HG02759 (cell line): ENCODE results near the gene VRK2.
"Not testable (repeated sequence)": the region's sequence is repeated elsewhere in the genome, so short reads cannot be mapped to it uniquely, and the experiment has no call there.

Experiments
- ATAC-seq: cut with Tn5 transposase; IDR thresholded peaks from one replicate; pipeline ENCODE4 v1.9.1; 2021; ENCODE audit warnings: mild to moderate bottlenecking, moderate library complexity; ENCODE audit not compliant: unreplicated experiment

The VRK2 gene

DNA sequence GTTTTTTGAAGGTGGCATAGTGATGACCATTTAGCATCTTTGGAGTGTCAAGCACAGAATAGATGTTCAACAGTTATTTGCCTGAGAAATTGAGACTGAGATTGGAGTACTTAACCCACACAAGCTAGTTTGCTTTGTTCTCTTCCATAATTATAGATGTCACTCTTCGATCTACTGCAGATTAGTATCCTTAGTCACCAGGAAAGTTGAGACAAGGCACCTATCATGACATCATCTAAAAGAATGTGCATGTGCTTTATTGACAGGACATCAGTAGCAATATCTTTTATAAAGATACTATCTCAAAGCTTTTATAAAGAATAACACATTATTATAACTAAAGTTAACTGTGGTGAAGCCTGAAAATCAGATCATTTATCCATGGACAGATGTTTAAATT, 6.4 kb downstream of the VRK2 start:
- ATAC-seq = no peak

DNA sequence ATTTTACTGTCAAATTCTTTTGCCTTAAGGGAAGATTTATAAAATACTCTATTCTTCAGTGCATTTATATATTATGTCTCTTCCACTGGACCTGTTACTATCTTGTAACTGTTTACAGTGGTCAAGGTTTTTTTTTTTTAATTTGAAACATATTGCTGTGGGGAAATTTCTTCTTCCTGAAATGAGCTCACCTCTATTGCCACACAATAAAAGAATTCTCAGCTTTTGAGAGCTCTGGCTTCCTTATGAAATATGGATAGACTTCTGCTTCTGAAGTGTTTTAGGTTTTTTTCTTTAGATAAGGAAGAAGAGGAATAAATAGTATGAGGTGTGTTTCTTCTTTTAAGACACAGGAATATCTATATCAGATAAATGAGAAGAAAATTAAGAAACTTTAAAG, 7.7 kb downstream of the VRK2 start:
- ATAC-seq = no peak

DNA sequence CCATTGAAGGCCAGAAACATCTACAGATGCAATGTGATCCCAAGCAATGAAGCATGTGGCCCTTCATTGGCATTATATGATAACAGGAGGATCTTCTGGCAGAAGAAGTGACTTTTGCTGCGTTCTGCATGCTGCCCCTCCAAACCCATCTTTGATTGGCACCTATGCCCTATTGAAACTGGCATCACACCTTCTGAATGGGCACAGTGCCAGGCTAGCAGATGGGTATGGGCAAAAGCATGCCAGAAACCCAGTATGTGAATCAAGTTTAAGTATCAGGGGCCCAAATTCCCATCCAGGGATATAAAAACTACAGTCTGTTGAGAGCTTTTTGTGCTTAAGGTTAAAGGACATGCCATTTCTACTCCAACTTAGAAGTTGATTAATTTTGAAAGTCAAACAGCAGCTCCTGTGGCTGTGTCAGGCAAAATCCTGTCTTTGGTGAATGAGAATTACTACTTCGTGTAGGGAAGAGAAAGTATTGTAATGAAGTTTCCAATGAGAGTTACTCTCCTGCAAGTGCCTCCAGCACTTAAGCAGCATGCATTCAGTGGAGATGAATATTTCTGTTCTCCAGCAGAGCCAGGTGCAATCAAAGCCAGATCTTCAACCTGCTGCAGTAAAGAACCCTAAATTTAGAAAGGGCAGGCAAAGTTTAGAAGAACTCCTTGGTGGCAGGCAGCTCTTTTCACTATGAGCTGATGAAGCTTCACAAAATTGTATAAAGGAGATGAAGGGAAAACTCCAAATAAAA, 8.6 kb downstream of the VRK2 start:
- ATAC-seq = no peak

DNA sequence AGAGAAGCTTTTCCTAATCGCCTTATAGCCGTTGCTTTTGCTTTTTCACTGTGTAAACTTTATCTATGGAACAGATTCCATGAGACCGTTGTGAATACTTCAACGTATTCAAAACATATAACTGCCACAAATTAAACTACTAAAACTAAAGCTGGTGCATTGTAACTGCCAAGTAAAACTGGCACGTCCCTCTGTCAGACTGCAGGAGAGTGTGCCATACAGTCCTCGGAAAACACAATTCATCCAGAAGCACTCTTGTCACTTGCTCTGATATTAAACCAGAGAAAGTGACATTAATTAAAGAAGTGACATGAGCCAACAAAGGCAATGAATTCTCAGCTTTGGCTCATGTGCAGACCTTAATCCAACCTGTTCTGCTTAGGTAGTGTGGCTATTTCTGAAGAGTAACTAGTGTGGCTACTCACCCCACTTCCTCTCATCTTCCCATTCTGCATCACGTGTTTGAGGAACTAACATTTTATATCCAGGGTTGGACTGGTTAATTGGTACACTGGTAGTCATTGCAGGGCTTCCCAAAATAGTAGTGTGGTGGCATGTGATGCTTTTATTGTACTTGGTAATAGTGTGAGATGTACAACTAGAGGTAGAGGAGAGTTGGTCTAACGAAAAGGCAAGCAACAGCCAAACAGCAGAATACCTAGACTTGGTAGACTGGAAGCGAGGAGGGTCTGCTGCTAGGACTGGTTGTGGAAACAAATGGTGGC, 9.7 kb downstream of the VRK2 start:
- ATAC-seq = no peak

DNA sequence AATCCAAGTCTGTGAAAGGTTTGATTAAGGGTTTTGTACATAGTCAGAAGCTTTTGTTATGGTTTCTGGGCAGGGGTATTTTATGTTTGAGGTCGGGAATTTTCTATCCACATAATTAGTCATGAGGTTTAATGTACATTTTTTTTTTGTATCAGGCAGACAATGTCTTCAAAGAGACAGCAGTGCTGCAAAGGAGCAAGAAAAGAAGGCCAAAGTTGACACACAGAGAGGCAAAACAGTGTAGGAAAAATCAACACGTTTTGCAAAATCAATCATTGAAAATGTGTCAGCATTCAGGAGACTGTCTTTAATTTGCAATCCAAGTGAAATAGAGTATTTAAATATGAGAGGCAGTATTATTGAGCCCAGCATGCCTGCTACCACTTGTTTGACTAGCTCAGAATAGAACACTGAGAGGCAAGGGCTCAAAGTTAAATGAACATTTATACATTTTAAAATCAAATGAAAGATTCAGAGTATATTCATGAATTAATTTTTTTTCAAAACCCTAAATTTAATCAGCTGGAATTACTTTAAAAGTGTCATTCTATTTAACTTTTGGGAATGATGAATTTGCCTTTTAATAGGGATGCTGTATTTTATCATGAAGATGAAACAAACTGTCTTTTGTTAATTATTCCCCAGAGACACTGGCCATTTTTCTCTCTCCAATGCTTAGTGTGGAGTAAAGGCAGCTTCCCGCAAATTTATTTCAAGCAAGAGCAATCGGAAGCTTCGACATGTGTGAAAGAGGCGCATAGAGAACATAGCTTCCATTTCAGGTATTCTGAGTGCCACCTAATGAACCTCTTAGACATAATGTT, 11.3 kb downstream of the VRK2 start:
- no peak for ATAC-seq

DNA sequence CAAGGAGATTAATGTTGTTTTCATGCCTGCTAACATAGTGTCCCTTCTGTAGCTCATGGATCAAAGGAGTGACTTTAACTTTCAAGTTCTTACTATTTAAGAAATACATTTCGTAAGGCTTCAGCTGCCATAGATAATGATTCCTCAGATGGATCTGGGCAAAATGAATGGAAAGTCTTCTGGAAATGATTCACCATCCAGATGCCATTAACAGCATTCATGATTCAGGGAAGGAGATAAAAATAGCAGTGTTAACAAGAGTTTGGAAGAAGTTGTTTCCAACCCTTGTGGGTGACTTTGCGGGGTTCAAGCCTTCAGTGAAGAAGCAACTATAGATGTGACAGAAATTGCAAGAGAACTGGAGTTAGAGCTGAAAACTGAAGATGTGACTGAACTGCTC, 17.0 kb downstream of the VRK2 start:
- no peak for ATAC-seq

DNA sequence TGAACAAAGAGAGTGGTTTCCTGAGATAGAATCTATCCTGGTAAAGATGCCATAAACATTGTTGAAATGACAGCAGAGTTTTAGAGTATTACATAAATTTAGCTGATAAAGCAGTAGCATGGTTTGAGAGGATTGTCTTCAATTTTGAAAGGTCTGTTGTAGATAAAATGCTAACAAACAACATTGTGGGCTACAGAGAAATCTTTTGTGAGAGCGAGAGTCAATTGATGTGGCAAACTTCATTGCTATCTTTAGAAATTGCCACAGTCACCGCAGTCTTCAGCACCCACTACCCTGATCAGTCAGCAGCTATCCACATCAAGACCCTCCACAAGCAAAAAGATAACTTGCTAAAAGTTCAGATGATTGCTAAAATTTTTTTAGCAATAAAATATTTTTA, 17.5 kb downstream of the VRK2 start:
- peak; percentile 49 for ATAC-seq

DNA sequence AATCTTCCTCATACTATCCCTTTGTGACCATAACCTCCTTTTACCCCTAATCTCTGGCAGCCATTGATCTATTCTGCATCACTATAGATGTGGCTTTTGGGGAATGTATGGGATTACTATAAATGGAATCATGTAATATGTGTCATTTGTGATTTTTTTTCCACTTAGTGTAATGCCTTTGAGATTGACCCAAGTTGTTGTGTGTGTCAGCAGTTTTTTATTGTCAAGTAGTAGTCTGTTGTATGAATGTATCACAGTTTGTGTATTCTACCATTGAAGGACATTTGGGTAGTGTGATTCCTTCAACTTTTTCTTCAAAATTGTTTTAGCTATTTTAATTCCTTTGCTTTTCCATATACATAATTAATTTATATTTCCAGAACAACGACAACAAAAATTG, 18.6 kb downstream of the VRK2 start:
- no peak for ATAC-seq

DNA sequence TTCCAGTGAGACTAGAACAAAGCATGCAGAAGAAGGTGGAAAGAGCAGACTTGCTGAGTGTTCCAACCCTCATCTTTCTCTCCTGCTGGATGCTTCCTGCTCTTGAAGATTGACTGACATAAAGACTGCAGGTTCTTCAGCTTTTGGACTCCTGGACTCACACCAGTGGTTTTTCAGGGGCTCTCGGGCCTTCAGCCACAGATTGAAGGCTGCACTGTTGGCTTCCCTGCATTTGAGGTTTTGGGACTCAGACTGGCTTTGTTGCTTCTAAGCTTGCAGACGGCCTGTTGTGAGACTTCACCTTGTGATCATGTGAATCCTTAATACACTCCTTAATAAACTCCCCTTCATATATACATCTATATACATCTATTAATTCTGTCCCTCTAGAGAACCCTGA, 20.4 kb downstream of the VRK2 start:
- no peak for ATAC-seq

DNA sequence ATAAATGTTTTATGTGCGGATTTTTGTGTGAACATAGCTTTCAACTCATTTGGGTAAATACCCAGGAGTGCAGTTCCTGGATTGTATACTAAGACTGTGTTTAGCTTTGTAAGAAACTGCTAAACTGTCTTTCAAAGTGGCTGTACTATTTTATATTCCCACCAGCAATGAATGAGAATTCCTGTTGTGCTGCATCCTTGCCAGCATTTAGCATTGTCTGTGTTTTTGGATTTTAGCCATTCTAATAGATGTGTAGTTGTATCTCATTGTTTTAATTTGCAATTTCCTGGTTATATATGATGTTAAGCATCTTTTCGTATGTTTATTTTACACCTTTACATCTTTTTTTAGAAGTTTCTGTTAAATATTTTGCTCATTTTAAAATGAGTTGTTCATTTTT, 24.2 kb downstream of the VRK2 start:
- ATAC-seq = no peak

DNA sequence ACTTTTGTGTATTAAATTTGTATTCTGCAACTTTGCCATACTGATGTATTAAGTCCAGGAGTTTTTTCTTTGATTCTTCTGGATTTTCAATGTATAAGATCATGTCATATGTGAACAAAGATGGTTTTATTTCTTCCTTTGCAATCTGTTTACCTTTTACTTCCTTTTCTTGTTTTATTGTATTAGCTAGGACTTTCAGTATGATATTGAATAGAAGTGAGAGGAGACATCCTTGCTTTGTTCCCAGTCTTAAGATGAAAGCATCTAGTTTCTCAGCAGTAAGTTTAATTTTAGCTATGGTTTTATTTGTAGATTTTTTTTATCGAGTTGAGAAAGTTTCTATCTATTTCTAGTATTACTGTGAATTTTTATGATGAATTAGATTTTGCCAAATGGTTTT, 25.5 kb downstream of the VRK2 start:
- ATAC-seq = no peak

DNA sequence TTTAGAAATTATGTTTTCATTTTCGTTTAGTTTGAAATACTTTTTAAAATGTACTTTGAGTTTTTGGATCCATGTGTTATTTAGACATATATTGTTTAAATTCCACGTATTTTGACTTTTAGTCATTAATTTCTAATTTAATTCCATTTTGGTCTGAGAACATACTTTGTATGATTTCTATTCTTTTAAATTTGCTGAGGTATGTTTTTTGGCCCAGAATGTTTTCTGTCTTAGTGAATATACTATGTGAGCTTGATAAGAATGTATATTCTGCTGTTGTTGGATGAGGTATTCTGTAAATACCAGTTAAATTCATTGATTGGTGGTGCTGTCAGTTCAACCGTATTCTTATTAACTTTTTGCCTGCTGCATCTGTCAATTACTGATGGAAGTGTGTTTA, 26.4 kb downstream of the VRK2 start:
- ATAC-seq = no peak

DNA sequence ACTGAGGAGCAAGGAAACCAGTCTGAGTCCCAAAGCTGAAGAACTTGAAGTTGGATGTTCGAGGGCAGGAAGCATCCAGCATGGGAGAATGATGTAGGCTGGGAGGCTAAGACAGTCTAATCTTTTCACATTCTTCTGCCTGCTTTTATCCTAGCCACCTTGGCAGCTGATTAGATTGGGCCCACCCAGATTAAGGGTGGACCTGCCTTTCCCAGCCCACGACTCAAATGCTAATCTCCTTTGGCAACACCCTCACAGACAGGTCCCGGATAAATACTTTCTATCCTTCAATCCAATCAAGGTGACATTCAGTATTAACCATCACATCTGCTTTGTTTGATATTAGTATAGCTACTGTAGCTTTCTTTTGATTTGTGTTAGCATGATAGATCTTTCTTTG, 27.1 kb downstream of the VRK2 start:
- ATAC-seq = no peak

DNA sequence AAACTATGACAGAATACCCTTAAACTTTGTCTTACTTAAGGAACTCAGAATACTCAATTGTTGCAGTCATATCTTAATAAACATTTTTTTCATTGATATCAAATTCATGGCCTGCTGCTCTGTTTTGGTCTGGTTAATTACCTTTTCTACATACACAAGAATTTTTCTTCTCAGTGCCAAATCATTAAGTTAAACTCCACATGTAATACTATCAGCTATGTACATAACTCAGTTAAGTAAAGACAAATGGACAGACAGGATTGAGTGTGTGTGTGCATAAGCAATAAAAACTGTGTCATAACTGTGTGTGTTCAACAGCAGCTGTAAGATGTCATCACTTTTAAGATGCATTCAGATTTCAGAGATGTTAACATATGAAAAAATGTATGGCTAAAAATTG, 34.4 kb downstream of the VRK2 start:
- no peak for ATAC-seq

DNA sequence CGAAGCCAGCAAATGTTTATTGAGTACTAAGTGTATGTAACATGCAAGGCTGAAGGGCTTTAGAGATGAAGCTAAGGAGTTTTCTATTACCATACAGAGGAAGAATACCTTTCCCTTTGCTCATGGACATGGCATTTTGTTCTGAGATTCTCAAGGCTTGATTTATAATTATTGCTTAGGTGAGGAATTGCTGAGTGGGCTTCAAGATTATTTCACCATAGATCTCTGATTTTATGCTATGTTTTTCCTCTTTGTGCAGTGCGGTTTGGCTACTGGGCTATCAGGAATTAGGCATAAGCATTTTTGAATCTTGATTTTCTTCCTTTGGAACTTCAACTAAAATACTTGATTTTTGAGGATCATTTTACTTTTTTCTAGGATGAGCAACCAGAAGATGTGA, 42.5 kb downstream of the VRK2 start:
- ATAC-seq = no peak

DNA sequence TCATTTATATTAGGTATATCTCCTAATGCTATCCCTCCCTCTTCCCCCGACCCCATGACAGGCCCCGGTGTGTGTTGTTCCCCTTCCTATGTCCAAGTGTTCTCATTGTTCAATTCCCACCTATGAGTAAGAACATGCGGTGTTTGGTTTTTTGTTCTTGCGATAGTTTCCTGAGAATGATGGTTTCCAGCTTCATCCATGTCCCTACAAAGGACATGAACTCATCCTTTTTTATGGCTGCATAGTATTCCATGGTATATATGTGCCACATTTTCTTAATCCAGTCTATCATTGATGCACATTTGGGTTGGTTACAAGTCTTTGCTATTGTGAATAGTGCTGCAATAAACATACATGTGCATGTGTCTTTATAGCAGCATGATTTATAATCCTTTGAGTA, 46.2 kb downstream of the VRK2 start:
- not testable (repeated sequence) for ATAC-seq

DNA sequence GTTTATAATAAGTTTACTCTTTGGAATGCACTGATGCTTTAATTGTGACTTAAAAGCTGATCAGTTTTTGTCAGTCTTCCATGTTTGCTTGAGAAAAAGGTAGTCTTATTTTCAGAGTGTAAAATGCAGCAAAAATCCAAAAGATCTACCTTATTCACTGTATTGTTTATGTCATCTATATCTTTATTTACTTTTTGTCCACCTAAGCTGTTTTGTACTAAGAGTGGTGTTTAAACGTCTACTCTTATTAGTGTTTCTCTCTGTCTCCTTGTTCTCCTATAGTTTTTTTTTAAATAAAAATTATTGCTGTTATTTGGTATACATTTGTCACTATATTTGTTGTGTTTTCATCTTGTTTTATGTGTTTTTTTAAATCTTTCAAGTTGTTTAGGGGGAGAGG, 50.4 kb downstream of the VRK2 start:
- ATAC-seq = no peak

DNA sequence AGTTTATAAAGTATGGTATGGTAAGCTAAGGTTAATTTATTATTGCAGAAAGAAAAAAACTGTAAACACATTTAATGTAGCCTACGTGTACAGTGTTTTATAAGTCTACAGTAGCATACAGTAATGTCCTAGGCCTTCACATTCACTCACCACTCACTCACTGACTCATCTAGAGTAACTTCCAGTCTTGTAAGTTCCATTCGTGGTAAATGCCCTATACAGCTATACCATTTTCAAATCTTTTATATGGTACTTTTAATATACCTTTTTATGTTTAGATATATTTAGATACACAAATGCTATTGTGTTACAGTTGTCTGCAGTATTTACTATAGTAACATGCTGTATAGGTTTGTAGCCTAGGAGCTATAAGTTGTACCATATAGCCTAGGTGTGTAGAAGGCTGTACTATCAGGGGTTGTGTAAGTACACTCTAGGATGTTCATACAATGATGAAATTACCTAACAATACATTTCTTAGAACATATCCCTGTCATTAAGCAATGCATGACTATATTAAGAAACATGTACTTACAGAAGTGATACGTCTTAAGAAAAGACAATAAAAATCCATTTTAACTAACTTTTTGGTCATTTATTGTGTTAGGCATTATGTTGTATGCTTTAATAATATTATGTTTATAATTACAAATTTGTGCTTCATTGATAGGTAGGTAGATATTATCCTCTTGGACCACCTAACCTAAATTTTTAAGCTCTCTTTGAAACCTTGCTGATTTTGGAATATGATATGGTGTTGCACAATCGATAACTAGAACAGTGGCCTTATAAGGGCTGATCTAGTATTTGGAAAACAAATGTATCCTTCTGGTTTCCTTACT, 51.9 kb downstream of the VRK2 start:
- no peak for ATAC-seq

DNA sequence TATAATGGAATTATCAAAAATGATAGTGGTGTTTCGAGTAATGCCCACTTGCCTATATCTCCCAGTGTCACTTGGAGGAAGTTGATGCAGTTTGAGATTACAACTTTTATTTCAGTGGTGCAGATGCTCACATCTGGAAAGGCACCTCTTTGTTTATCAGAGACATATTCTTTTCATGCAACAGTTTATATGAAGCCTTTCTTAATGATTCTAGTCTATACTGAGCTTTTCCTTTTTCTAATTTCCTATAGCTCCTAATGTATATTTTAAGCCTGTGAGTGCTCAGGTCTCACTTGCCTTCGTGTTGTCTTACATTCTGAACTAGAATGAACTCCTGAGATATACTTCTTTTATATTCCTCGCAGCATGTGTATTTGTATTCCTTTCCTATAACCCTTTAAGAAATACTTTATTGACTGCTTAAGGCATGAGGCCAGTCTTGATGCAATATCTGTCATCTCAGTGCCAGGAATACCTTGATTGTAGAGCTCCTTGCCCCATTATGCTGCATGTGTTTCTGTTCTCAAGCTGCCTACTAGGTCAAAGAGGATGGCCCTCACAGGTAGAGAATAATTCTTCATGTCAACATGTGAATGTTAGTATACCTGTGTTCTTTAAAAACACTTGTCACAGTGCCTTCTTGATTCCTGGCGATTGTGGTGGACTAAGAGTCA, 52.6 kb downstream of the VRK2 start:
- ATAC-seq = no peak

DNA sequence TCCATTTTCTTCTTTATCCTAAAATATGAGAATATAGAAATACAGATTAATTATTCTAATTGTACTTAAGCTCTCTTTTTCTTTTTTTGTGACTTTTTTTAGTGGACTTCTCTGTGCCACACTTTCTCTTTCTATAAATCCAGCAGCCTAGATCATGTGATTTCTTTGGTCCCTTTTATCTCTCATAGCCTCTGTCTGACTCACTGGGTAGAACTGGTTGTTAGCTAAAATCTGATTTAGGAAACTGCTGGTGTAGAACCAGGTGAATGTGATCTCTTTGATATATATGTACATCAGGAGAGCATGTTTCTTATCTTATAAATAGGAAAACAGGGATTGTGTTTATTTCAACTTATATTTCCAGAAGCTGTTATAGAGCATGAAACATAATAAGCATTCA, 54.9 kb downstream of the VRK2 start:
- no peak for ATAC-seq
